Measurements from ENCODE around the gene GPR143.

Gene GPR143

GRCh38 chrX:9690046-9690445 is 75.6 kb downstream of the GPR143 start:
- H3K4me3 ChIP-seq (ENCODE audit: control insufficient read depth, low read depth, low read length), result no peak overlapping the region
- no peak for DNase-seq (ENCODE audit: low read depth)
- TF ChIP-seq, protein P1, sequence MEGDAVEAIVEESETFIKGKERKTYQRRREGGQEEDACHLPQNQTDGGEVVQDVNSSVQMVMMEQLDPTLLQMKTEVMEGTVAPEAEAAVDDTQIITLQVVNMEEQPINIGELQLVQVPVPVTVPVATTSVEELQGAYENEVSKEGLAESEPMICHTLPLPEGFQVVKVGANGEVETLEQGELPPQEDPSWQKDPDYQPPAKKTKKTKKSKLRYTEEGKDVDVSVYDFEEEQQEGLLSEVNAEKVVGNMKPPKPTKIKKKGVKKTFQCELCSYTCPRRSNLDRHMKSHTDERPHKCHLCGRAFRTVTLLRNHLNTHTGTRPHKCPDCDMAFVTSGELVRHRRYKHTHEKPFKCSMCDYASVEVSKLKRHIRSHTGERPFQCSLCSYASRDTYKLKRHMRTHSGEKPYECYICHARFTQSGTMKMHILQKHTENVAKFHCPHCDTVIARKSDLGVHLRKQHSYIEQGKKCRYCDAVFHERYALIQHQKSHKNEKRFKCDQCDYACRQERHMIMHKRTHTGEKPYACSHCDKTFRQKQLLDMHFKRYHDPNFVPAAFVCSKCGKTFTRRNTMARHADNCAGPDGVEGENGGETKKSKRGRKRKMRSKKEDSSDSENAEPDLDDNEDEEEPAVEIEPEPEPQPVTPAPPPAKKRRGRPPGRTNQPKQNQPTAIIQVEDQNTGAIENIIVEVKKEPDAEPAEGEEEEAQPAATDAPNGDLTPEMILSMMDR (IDR thresholded peaks at IDR 0.05; ENCODE audit: control insufficient read depth, insufficient read depth, low read depth, low read length, missing control alignments), result no peak

DNA sequence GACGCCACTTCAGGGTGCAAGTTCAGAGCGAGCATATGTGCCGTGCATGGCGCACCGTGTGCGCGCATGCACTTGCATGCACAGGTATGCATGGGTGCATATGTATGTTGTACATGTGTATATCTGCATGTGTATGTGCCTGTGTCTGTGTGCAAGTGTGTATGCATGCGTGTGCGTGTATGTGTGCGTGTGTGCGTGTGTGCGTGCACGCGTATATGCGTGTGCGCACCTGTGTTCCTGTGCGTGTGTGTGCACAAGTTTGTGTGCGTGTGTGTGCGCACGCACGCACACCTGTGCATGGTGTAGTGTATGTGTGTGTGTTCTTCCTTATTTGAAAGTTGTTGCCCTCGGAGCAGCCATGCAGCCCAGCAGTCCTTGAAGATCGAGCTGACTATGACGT is 76.8 kb downstream of the GPR143 start:
- TF ChIP-seq, protein P1 (IDR thresholded peaks at IDR 0.05; ENCODE audit: control insufficient read depth, insufficient read depth, low read depth, low read length, missing control alignments), result no peak
- no peak for DNase-seq (ENCODE audit: low read depth)
- no peak overlapping the region for H3K4me3 ChIP-seq (ENCODE audit: control insufficient read depth, low read depth, low read length)

GRCh38 chrX:9687899-9688298 is 77.7 kb downstream of the GPR143 start:
- TF ChIP-seq, protein P1 (IDR thresholded peaks at IDR 0.05; ENCODE audit: control insufficient read depth, insufficient read depth, low read depth, low read length, missing control alignments), result no peak
- no peak overlapping the region for H3K4me3 ChIP-seq (ENCODE audit: control insufficient read depth, low read depth, low read length)
- DNase-seq (ENCODE audit: low read depth), result no peak

- no peak overlapping the region for H3K4me3 ChIP-seq (ENCODE audit: control insufficient read depth, low read depth, low read length)
- no peak for DNase-seq (ENCODE audit: low read depth)
- TF ChIP-seq, protein P1 (IDR thresholded peaks at IDR 0.05; ENCODE audit: control insufficient read depth, insufficient read depth, low read depth, low read length, missing control alignments), result no peak
These were observed 82.3 kb downstream of the GPR143 start for GRCh38 chrX:9683350-9683749.

GRCh38 chrX:9682861-9683260 is 82.8 kb downstream of the GPR143 start:
- DNase-seq (ENCODE audit: low read depth), result no peak
- TF ChIP-seq, protein P1 (IDR thresholded peaks at IDR 0.05; ENCODE audit: control insufficient read depth, insufficient read depth, low read depth, low read length, missing control alignments), result no peak
- no peak overlapping the region for H3K4me3 ChIP-seq (ENCODE audit: control insufficient read depth, low read depth, low read length)

DNA sequence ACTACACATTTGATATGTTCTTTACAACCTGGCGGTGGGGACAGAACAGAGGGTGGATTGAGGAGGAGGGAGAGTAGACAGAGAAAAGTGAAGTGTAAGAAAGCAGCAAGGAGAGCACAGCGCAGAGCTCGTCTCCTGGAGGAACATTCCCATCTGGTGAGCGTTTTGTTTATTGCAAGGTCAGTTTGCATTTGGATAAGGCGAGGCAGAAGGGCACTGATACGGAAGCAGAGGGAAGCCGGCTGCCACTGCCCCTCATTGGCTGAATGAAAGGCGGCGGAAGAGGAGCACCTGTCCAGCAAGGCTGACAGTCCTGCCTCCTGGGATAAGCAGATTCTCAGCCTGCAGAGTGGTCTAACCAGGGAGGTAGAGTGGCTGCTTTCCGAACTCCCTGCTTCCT is 83.2 kb downstream of the GPR143 start:
- no peak overlapping the region for H3K4me3 ChIP-seq (ENCODE audit: control insufficient read depth, low read depth, low read length)
- no peak for DNase-seq (ENCODE audit: low read depth)
- TF ChIP-seq, protein P1 (IDR thresholded peaks at IDR 0.05; ENCODE audit: control insufficient read depth, insufficient read depth, low read depth, low read length, missing control alignments), result no peak

GRCh38 chrX:9681422-9681821 is 84.2 kb downstream of the GPR143 start:
- no peak for DNase-seq (ENCODE audit: low read depth)
- TF ChIP-seq, protein P1 (IDR thresholded peaks at IDR 0.05; ENCODE audit: control insufficient read depth, insufficient read depth, low read depth, low read length, missing control alignments), result no peak
- H3K4me3 ChIP-seq (ENCODE audit: control insufficient read depth, low read depth, low read length), result no peak overlapping the region
